ENCODE measurements around the gene CLCN6. TPM values are rescaled to one million over a fixed set of nuclear protein-coding genes. Genes with fewer than 3 reads are reported as not detected.

CLCN6 gene
- total RNA-seq, 1 experiment from 2014 or later = 30.4 TPM

- H3K27ac Mint-ChIP-seq (ENCODE audit: unreplicated experiment) = no peak overlapping the region
- Histone ChIP-seq H3K4me1 (peaks cover 9% of the 10 kb centered on the region), H3K4me3 (ENCODE audit: low read depth, low read length) (no peak overlapping the region), H3K27me3 (replicated peaks; ENCODE audit: control insufficient read depth, insufficient read depth, low read length) (no peaks in the 10 kb centered on the region), H3K36me3 (ENCODE audit: control insufficient read depth, insufficient read depth, low read length) (no peaks in the 10 kb centered on the region), H3K9me3 (no peaks in the 10 kb centered on the region)
- TF ChIP-seq CTCF (IDR thresholded peaks at IDR 0.05; ENCODE audit: insufficient read depth in 1 of 2, low read depth in 1 of 2, low read length in 1 of 2, severe bottlenecking in 1 of 2, unreplicated experiment in 1 of 2) = no peak
- H3K9me3 Mint-ChIP-seq (ENCODE audit: unreplicated experiment) = no peaks in the 10 kb centered on the region
- CTCF ChIA-PET = no interaction called here
- no peaks in the 10 kb centered on the region for H3K36me3 Mint-ChIP-seq (ENCODE audit: insufficient read depth, unreplicated experiment)
- no peak overlapping the region for H3K4me3 Mint-ChIP-seq (ENCODE audit: unreplicated experiment)
- POLR2A ChIA-PET = interaction anchor here (1.4 kb wide), 1 partner anchor 22 kb away, joined by 4 read pairs; no protein-coding TSS in a partner anchor
- DNase-seq = no peak
- intact Hi-C loops (cut with micrococcal nuclease; ENCODE audit: unreplicated experiment) = no loop called here
- no TSS peak for BruUV-seq (replicated peaks)
- peaks cover 12% of the 10 kb centered on the region for H3K4me1 Mint-ChIP-seq (ENCODE audit: low read depth, unreplicated experiment)
- H3K27me3 Mint-ChIP-seq (ENCODE audit: insufficient read depth, unreplicated experiment) = no peaks in the 10 kb centered on the region
Observed at GRCh38 chr1:11885916-11886315, 79.9 kb downstream of the CLCN6 start.

GRCh38 chr1:11886986-11887665 is 81.1 kb downstream of the CLCN6 start:
- ChIA-PET CTCF (no interaction called here), POLR2A (no interaction called here)
- Mint-ChIP-seq H3K27me3 (ENCODE audit: insufficient read depth, unreplicated experiment) (no peaks in the 10 kb centered on the region), H3K36me3 (ENCODE audit: insufficient read depth, unreplicated experiment) (no peaks in the 10 kb centered on the region), H3K9me3 (ENCODE audit: unreplicated experiment) (no peaks in the 10 kb centered on the region), H3K4me3 (ENCODE audit: unreplicated experiment) (no peak overlapping the region), H3K27ac (ENCODE audit: unreplicated experiment) (no peak overlapping the region), H3K4me1 (ENCODE audit: low read depth, unreplicated experiment) (peaks cover 16% of the 10 kb centered on the region)
- no peak for TF ChIP-seq CTCF (IDR thresholded peaks at IDR 0.05; ENCODE audit: insufficient read depth in 1 of 2, low read depth in 1 of 2, low read length in 1 of 2, severe bottlenecking in 1 of 2, unreplicated experiment in 1 of 2)
- no peak for DNase-seq
- Histone ChIP-seq H3K4me3 (ENCODE audit: low read depth, low read length) (no peak overlapping the region), H3K36me3 (ENCODE audit: control insufficient read depth, insufficient read depth, low read length) (no peaks in the 10 kb centered on the region), H3K4me1 (peaks cover 13% of the 10 kb centered on the region), H3K9me3 (no peaks in the 10 kb centered on the region), H3K27me3 (replicated peaks; ENCODE audit: control insufficient read depth, insufficient read depth, low read length) (no peaks in the 10 kb centered on the region)
- BruUV-seq (replicated peaks) = no TSS peak
- intact Hi-C loops (cut with micrococcal nuclease; ENCODE audit: unreplicated experiment) = no loop called here

GRCh38 chr1:11887666-11888007 is 81.6 kb downstream of the CLCN6 start:
- H3K27me3 Mint-ChIP-seq (ENCODE audit: insufficient read depth, unreplicated experiment) = no peaks in the 10 kb centered on the region
- no peaks in the 10 kb centered on the region for H3K9me3 ChIP-seq
- H3K27ac Mint-ChIP-seq (ENCODE audit: unreplicated experiment) = no peak overlapping the region
- no peaks in the 10 kb centered on the region for H3K36me3 Mint-ChIP-seq (ENCODE audit: insufficient read depth, unreplicated experiment)
- POLR2A ChIA-PET = no interaction called here
- intact Hi-C loops (cut with micrococcal nuclease; ENCODE audit: unreplicated experiment) = no loop called here
- no peaks in the 10 kb centered on the region for H3K9me3 Mint-ChIP-seq (ENCODE audit: unreplicated experiment)
- no peak for DNase-seq
- no peak overlapping the region for H3K4me3 Mint-ChIP-seq (ENCODE audit: unreplicated experiment)
- peaks cover 16% of the 10 kb centered on the region for H3K4me1 Mint-ChIP-seq (ENCODE audit: low read depth, unreplicated experiment)
- H3K4me1 ChIP-seq = peaks cover 16% of the 10 kb centered on the region
- CTCF ChIA-PET = no interaction called here
- H3K36me3 ChIP-seq (ENCODE audit: control insufficient read depth, insufficient read depth, low read length) = no peaks in the 10 kb centered on the region
- TF ChIP-seq CTCF (IDR thresholded peaks at IDR 0.05; ENCODE audit: insufficient read depth in 1 of 2, low read depth in 1 of 2, low read length in 1 of 2, severe bottlenecking in 1 of 2, unreplicated experiment in 1 of 2) = no peak
- H3K4me3 ChIP-seq (ENCODE audit: low read depth, low read length) = no peak overlapping the region
- BruUV-seq (replicated peaks) = no TSS peak
- H3K27me3 ChIP-seq (replicated peaks; ENCODE audit: control insufficient read depth, insufficient read depth, low read length) = no peaks in the 10 kb centered on the region

Data from Caco-2 (cell line).